T-helper 17 cell (primary cell): ENCODE measurements around the gene SLC24A3. TPM values are rescaled to one million over a fixed set of nuclear protein-coding genes. Genes with fewer than 3 reads are reported as not detected.
"Not testable (repeated sequence)": the region's sequence is repeated elsewhere in the genome, so short reads cannot be mapped to it uniquely, and the experiment has no call there.

ENCODE experiments used
- ATAC-seq: fragments of 150-1000 bp; cut with Tn5 transposase; 2 replicates; pipeline ENCODE4 v1.10.0; 2021; ENCODE audit warnings: mild to moderate bottlenecking, moderate library complexity
- DNase-seq, 3 donors: peaks; one replicate each; pipeline versions ENCODE4 v3.0.0 to v3.0.0-alpha.2; 2020 to 2021
- H3K9me3 ChIP-seq: one replicate; pipeline ENCODE4 v1.7.0; 2013; ENCODE audit warnings: low read length, mild to moderate bottlenecking; ENCODE audit not compliant: control insufficient read depth, poor library complexity, severe bottlenecking
- H3K27ac Mint-ChIP-seq: one replicate; pipeline ENCODE4 v1.8.0; 2022; ENCODE audit warnings: mild to moderate bottlenecking, moderate library complexity, mixed read lengths
- H3K27me3 Mint-ChIP-seq: one replicate; pipeline ENCODE4 v1.8.0; 2022; ENCODE audit warnings: mixed read lengths
- H3K36me3 Mint-ChIP-seq: one replicate; pipeline ENCODE4 v1.8.0; 2022; ENCODE audit warnings: low read depth, mixed read lengths
- H3K4me1 Mint-ChIP-seq: one replicate; pipeline ENCODE4 v1.8.0; 2022; ENCODE audit warnings: mild to moderate bottlenecking, mixed read lengths
- H3K4me3 Mint-ChIP-seq: one replicate; pipeline ENCODE4 v1.8.0; 2022; ENCODE audit warnings: mild to moderate bottlenecking, moderate library complexity, mixed read lengths
- total RNA-seq, 4 donors: library from RNA in 2 of 4; stranded (reverse) in 2 of 4; gene quantifications; one replicate each; pipeline ENCODE4 v1.2.3 and lab custom pipeline; 2022 to 2026

SLC24A3 gene
- total RNA-seq, 2 donors from 2014 or later: 0.37 to 6.1 TPM

DNA sequence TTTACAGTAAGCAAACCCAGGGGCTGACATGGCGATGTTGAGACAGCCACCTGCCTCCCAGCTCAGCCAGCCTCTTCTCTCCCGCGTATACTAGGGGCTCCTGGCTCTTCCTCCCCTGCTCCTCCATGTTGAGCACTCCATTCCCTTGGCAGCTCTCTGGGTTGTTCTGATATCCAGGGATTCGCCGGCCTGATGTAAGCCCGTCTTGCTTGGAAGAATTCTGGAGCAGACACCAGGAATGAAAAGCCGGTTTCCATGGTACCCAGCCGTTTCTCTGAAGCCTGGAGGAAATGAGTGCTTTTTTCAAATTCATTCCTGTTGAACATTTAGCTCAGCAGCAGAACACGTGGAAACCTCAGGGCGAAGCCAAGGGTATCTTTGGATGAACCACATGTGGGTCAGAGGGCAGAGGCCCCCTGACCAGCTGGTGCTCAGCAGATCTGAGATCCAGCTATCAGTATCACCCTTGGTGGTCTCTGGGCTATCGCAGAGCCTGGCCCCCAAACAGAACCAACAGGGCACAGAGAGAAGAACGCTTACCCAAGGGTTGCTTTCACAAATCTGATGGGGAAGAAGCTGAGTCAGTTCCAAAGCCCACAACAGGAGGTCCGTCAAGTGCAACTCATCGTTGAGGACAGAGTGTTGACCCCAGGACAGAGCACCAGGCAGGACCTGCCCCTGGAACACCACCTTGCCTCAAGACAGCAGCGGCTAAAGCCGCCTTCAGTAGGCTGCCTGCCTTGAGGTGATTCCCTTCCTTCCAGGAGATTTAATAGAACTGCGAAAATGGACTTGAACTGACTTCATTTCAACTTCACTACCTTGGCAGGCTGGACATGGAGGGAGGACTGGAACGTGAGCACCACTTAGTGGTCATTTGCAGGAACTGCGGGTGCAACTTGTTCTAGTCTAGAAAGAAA is 449.5 kb downstream of the SLC24A3 start:
- no peak overlapping the region for H3K27ac Mint-ChIP-seq

DNA sequence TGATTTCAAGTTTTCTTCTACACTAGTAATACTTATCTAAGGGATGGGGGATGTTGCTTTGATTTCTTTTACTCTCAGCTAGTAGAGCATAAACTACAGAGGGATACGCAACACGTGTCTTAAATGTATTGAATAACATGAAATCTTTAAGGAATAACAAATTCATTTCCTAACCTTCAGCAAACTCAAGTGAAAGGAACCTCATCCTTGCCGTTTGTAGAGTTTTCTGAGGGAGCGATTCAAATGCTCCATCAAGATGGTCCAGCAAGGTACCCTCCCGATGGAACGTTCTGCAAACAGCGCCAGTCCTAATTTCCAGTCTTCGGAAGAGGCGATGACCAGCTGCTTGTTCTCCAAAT is 450.2 kb downstream of the SLC24A3 start:
- Mint-ChIP-seq H3K27ac (no peak overlapping the region), H3K4me3 (no peak overlapping the region), H3K4me1 (peaks cover 2% of the 10 kb centered on the region), H3K36me3 (no peaks in the 10 kb centered on the region), H3K27me3 (peaks cover 69% of the 10 kb centered on the region)
- no peak for DNase-seq
- no peaks in the 10 kb centered on the region for H3K9me3 ChIP-seq
- no peak for ATAC-seq

More for the DNA sequence above, 449.5 kb downstream of the SLC24A3 start:
- no peaks in the 10 kb centered on the region for H3K9me3 ChIP-seq
- Mint-ChIP-seq H3K27me3 (peaks cover 72% of the 10 kb centered on the region), H3K36me3 (no peaks in the 10 kb centered on the region), H3K4me3 (no peak overlapping the region), H3K4me1 (peaks cover 2% of the 10 kb centered on the region)
- DNase-seq (peak in 1 of 3 donors; percentile 21), ATAC-seq (peak; percentile 49)

DNA sequence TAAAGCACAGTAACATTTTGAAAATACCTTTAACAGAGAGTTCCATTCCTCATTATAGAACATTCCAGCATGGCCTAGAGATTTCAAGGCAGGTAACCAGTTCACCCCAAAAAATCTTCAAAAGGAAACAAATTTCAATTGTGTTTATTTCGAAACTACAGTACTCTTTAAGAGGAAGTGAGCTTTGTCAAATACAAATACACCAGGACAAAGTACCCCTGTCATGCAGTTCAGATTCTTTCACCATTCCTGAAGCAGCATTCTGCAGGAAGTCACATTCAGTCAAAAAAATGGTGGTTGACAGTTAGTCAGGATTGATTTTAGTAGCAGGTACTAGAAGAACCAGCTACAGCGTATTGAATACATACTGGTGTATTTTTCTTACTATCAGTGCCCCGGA is 456.0 kb downstream of the SLC24A3 start:
- no peak overlapping the region for H3K4me3 Mint-ChIP-seq
- no peak for DNase-seq
- H3K27me3 Mint-ChIP-seq: peaks cover 50% of the 10 kb centered on the region
- no peak overlapping the region for H3K27ac Mint-ChIP-seq
- H3K9me3 ChIP-seq: no peaks in the 10 kb centered on the region
- H3K4me1 Mint-ChIP-seq: peaks cover 7% of the 10 kb centered on the region
- ATAC-seq: no peak
- H3K36me3 Mint-ChIP-seq: no peaks in the 10 kb centered on the region

DNA sequence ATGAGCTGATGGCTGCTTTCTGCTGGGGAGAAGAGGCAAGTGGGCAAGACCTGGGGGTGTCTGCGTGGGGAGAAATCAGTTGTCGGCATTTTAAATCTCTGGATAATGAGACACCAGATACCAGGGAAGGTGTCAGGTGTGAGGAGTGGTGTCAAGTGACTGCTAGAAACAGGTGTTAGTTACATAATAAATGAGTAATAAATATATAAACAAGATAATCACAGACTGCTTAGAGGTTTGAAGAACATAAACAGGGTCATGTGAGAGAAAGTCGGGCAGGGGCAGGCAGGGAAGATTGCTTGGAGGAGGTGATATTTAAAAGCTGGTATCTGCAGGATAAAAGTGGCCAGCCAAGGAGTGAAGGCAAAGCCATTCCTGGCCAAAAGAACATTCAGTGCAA is 458.4 kb downstream of the SLC24A3 start:
- Mint-ChIP-seq H3K4me1 (peaks cover 7% of the 10 kb centered on the region), H3K27ac (no peak overlapping the region), H3K4me3 (no peak overlapping the region), H3K27me3 (peaks cover 35% of the 10 kb centered on the region), H3K36me3 (no peaks in the 10 kb centered on the region)
- DNase-seq (no peak), ATAC-seq (no peak)
- no peaks in the 10 kb centered on the region for H3K9me3 ChIP-seq

DNA sequence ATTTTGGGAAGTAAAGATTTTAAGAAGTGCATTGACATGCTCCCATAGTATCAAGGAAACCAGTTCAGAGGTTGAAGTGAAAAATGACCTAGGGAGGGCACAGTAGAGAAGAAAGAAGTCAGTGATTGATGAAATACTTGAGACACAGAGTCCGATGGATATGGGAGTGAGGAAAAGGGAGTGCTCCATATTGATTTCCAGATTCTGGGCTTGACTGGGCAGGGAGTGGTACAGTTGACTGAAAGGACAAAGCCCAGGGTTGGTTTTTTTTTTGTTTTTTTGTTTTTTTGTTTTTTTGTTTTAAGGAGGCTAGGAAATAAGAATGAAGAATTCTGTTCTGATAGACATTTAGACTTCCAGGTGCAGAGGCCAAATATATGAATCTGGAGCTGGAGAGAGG is 458.9 kb downstream of the SLC24A3 start:
- H3K4me1 Mint-ChIP-seq: peaks cover 7% of the 10 kb centered on the region

DNA sequence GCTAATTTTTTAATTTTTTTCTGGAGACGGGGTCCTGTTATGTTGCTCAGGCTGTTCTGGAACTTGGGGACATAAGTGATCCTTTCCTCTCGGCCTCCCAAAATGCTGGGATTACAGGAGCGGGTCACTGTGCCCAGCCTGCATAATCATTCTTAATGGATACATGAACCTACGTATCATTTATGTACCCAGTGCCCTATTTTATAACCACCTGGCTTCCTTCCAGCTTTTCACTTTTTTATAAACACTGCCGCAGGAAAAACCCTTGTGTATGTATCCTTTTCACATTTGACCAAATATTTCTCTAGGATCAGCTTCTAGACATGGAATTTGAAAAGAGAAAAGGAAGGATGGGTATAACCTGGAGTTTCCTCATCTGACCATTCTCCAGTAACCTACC is 460.1 kb downstream of the SLC24A3 start:
- DNase-seq: no peak
- Mint-ChIP-seq H3K36me3 (no peaks in the 10 kb centered on the region), H3K27me3 (peaks cover 22% of the 10 kb centered on the region), H3K4me1 (peaks cover 7% of the 10 kb centered on the region), H3K4me3 (no peak overlapping the region), H3K27ac (no peak overlapping the region)
- no peak for ATAC-seq
- no peaks in the 10 kb centered on the region for H3K9me3 ChIP-seq

More for the DNA sequence above, 458.9 kb downstream of the SLC24A3 start:
- DNase-seq (no peak), ATAC-seq (no peak)
- no peaks in the 10 kb centered on the region for H3K36me3 Mint-ChIP-seq
- H3K4me3 Mint-ChIP-seq: no peak overlapping the region
- no peak overlapping the region for H3K27ac Mint-ChIP-seq
- H3K27me3 Mint-ChIP-seq: peaks cover 30% of the 10 kb centered on the region
- no peaks in the 10 kb centered on the region for H3K9me3 ChIP-seq

DNA sequence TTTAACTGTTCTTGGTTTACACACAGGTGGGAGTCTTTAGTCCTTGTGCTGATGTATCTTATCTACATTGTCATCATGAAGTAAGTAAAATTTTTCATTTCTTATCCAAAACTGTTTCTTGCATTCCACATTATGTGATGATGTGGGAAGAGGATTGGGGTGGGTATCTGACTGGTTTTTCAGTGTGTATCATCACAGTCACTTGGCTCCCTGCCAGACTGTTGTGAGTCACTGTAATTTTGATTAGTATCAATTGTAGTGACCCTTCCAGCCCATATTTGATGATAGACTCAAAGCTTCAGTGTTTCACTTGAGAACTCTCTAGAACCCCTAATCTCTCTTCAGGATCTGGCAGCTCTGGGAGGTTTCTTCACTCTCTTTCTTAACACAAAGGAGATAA is 461.1 kb downstream of the SLC24A3 start:
- no peak for ATAC-seq
- H3K9me3 ChIP-seq: no peaks in the 10 kb centered on the region
- no peak for DNase-seq
- Mint-ChIP-seq H3K27ac (no peak overlapping the region), H3K4me1 (peaks cover 7% of the 10 kb centered on the region), H3K36me3 (no peaks in the 10 kb centered on the region), H3K27me3 (peaks cover 20% of the 10 kb centered on the region), H3K4me3 (no peak overlapping the region)

DNA sequence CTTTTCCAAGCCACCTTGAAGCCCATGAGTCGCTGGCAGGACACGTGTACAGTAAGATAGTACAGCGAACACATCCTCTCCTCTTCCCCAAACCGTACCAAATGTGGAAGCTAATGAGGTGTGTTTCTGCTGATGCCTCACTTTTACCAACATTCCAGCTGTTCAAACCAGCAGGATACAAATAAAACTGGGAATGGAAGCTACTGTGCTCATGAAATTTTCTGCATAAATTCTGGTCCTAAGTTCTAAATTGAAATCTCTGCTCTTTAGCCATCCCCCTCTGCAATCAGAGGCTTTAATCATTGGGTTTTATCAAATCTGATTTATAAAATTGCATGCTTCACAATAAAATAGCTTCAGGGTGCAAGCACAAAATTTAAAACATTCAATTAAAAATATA is 463.8 kb downstream of the SLC24A3 start:
- Mint-ChIP-seq H3K4me3 (no peak overlapping the region), H3K36me3 (no peaks in the 10 kb centered on the region), H3K4me1 (peaks cover 4% of the 10 kb centered on the region), H3K27ac (no peak overlapping the region), H3K27me3 (peaks cover 3% of the 10 kb centered on the region)
- ATAC-seq (no peak), DNase-seq (no peak)
- H3K9me3 ChIP-seq: no peaks in the 10 kb centered on the region

DNA sequence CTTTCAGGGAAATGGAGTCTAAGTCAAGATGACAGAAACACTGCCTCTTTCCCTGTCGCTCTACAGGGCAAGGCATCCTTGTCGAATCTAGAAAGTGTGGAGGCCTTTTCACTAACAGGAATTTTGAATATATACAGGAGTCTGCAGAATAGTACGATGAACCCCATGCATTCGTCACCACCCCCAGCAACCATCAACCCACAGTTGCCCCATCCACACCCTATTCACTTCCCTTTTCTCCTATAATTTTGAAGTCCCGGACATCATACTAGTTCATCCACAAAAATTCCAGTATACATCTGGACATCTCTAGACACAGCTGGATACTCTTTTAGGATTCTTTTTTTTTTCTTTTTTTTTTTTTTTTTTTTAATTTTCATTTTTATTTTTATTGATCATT is 464.9 kb downstream of the SLC24A3 start:
- DNase-seq (no peak), ATAC-seq (no peak)
- Mint-ChIP-seq H3K27me3 (peaks cover 5% of the 10 kb centered on the region), H3K36me3 (no peaks in the 10 kb centered on the region), H3K4me3 (no peak overlapping the region), H3K4me1 (no peaks in the 10 kb centered on the region), H3K27ac (no peak overlapping the region)
- H3K9me3 ChIP-seq: no peaks in the 10 kb centered on the region

DNA sequence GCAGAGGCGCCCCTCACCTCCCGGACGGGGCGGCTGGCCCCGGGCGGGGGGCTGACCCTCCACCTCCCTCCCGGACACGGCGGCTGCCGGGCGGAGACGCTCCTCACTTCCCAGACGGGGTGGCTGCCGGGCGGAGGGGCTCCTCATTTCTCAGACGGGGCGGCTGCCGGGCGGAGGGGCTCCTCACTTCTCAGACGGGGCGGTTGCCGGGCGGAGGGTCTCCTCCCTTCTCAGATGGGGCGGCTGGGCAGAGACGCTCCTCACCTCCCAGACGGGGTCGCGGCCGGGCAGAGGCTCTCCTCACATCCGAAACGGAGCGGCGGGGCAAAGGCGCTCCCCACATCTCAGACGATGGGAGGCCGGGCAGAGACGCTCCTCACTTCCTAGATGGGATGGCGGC is 466.1 kb downstream of the SLC24A3 start:
- not testable (repeated sequence) for H3K27me3 Mint-ChIP-seq, H3K4me1 Mint-ChIP-seq

DNA sequence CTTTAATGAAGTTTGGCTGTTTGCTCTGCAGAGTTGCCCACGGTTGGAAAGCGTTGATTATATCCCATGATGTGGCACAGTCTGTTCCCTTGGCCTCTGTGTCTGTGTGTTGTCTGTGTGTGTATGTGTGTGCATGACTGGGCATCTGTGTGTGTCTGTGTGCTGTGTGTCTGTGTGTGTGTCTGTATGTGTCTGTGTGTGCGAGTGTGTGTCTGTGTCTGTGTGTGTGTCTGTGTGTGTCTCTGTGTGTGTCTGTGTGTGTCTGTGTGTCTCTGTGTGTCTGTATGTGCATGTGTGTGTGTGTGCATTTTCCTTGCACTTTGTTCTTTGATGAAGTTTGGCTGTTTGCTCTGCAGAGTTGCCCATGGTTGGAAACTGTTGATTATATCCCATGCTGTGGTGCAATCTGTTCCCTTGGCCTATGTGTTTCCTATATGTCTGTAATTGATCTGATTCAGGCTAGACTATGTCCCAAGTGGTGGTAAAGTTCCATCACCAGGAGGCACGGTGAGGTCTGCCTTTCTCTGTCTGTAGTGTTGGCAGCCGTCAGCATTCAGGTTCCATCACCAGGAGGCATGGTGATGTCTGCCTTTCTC is 467.6 kb downstream of the SLC24A3 start:
- Mint-ChIP-seq H3K27me3 (peaks cover 12% of the 10 kb centered on the region), H3K4me1 (no peaks in the 10 kb centered on the region), H3K36me3 (no peaks in the 10 kb centered on the region), H3K4me3 (no peak overlapping the region), H3K27ac (no peak overlapping the region)
- DNase-seq (no peak), ATAC-seq (no peak)
- H3K9me3 ChIP-seq: no peaks in the 10 kb centered on the region

More for the DNA sequence above, 466.1 kb downstream of the SLC24A3 start:
- not testable (repeated sequence) for H3K9me3 ChIP-seq, DNase-seq, H3K4me3 Mint-ChIP-seq, H3K36me3 Mint-ChIP-seq, ATAC-seq, H3K27ac Mint-ChIP-seq

DNA sequence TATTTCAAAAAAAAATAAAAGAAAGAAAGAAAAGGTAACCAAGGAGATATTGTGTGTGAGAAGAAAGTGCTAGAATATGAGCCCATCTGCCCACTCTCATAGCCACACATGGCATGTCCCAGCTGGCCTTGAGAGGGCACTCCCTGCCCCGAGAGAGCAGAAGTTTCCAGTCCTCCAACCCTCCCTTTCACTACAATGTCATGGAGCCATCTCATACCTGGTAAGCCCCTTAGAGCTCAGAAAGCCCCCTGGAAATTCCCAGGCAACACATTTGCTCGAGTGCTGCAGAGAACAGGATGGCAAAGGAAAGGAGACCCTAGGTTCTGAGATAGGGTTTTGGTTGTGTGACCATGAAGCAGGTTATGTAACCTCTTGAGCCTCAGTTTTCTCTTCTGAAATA is 469.8 kb downstream of the SLC24A3 start:
- no peaks in the 10 kb centered on the region for H3K9me3 ChIP-seq
- Mint-ChIP-seq H3K27ac (no peak overlapping the region), H3K36me3 (no peaks in the 10 kb centered on the region), H3K27me3 (peaks cover 23% of the 10 kb centered on the region), H3K4me1 (no peaks in the 10 kb centered on the region), H3K4me3 (no peak overlapping the region)
- ATAC-seq (no peak), DNase-seq (no peak)

DNA sequence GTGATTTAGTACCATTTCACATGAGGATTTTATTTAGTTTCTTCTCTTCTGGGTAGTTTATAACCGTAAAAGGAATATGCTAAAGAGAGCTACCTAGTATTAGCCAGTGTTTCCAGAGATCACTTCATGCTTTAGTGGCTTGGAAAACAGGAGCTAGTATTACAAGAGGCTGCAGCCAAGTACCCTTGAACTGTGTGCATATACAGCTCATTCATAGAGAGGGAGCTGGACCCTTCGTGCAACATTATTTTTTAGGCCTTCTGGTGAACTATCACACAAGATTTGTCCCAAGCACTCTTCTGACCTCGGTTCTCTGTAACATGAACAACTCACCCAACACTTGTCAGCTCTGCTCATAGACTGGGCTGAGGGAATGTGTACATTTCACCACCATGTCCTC is 470.7 kb downstream of the SLC24A3 start:
- ATAC-seq (no peak), DNase-seq (no peak)
- Mint-ChIP-seq H3K27ac (no peak overlapping the region), H3K36me3 (no peaks in the 10 kb centered on the region), H3K4me3 (no peak overlapping the region), H3K4me1 (no peaks in the 10 kb centered on the region), H3K27me3 (peaks cover 24% of the 10 kb centered on the region)
- H3K9me3 ChIP-seq: no peaks in the 10 kb centered on the region

DNA sequence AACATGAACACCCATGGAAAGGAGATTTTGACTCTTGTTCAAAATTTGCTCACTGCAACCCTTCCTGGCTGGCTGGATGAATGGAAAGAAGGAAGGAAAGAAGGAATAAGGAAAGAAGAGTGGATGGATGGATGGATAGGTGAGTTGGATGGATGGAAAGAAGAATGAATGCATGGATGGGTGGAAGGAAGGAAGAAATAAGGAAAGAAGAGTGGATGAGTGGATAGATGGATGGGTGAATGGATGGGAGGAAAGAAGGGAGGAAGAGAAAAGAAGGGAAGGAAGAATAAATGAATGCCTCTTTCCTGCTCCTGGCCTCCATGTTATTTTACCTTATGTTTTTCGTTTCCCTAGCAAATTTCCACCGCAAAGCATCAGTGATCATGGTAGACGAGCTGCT is 471.4 kb downstream of the SLC24A3 start:
- Mint-ChIP-seq H3K27me3 (peaks cover 29% of the 10 kb centered on the region), H3K36me3 (no peaks in the 10 kb centered on the region), H3K27ac (no peak overlapping the region), H3K4me1 (no peaks in the 10 kb centered on the region), H3K4me3 (no peak overlapping the region)
- DNase-seq (no peak), ATAC-seq (no peak)
- no peaks in the 10 kb centered on the region for H3K9me3 ChIP-seq
